Measurements from ENCODE around the gene CLK3.
A peak's percentile ranks its signal among the peaks of the same experiment; 100 is the strongest.
"Not testable (repeated sequence)": the region's sequence is repeated elsewhere in the genome, so short reads cannot be mapped to it uniquely, and the experiment has no call there.

The CLK3 gene

DNA sequence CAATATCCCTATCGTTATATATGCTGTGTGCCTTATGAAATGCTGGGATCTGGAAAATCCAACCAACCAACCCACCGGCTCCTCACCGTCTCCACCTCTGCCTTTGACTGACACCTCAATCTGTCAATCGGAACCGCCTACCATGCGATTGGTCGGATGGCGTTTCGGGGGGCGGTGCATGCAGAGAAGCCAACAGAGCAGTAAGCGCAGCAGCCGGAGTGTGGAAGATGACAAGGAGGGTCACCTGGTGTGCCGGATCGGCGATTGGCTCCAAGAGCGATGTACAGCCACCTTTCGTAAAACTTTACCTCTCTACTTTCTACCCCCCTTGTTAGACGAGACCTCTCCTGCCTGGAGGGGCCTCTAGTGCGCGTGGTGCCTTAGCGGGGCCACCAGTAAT, 6.3 kb downstream of the CLK3 start:
- no peak for DNase-seq

DNA sequence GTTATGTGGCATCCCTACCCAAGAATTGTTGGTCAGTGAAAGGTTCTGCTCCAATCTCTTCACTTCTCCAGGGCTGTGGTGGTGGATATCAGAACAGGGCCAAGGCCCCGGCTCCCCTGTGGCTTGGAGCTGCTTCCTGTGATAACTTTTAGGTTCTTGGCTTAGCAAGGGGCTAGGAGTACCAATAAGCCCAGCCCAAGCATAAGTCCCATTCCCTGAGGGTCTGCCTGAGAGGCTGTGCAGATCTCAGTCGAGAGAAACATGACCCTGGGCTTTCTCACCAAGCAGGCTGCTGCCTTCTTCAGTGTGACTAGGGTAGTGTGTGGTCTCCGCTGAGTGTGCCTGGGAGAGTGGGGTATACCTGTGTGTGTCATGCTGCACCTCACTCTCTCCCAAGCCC, 7.1 kb downstream of the CLK3 start:
- DNase-seq: no peak

DNA sequence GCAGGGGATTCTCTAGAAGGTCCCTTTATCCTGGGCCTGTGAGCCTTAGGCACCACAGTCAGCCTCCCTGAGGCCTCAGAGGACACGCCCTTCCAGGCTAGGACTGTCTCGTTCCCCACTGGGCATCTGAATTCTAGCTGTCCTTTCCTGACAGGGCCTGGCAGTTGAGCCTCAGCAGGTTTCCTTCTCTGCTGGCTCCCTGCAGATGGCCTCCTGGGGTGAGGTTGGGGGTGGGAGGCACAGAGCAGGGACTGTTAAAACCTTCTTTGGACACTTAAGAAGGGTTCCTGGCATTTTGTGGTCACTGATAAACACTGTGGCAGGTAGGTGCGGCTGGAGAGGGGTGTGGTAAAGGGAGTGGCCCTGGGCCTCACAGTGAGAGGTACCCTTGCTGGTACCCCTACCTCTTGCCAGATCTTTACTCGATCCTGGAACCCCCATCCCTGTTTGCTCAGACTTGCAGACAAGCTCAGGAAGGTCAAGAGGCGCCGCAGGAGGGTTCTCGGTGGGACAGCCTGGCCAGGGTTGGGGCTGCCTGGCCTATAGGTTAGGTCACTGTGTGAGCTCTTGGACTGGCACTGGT, 8.5 kb downstream of the CLK3 start:
- DNase-seq: no peak

DNA sequence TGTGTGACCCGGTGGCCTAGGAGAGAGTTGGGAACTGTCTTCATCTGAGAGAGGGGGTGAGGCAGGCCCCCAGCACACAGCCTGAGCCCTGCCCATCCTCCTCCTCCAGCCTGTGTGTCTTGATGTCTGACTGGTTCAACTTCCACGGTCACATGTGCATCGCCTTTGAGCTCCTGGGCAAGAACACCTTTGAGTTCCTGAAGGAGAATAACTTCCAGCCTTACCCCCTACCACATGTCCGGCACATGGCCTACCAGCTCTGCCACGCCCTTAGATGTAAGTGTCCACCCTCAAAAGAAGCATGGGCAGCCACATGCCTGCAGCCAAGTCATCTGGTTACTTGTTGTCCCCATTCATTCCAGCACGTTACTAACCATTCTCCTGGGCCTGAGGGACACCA, 10.1 kb downstream of the CLK3 start:
- DNase-seq: no peak

DNA sequence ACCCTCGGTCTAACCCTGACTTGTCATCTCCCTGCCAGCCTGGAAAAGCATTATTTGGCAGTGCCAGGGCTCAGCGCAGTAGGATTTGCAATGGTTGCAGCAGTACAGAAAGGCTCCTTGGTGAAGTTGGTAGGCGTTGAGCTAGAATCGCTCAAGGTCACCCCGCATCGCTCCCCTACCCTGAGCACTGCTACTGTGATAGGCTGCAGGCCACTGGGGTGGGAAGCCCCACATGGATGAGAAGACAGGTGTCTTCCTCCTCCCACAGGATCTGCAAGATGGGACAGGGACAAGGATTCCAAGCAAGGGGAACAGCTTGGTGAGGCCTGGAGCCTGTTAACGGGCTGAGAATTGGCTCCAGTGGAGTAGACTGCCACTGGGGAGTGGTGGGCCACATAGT, 10.7 kb downstream of the CLK3 start:
- DNase-seq: no peak

DNA sequence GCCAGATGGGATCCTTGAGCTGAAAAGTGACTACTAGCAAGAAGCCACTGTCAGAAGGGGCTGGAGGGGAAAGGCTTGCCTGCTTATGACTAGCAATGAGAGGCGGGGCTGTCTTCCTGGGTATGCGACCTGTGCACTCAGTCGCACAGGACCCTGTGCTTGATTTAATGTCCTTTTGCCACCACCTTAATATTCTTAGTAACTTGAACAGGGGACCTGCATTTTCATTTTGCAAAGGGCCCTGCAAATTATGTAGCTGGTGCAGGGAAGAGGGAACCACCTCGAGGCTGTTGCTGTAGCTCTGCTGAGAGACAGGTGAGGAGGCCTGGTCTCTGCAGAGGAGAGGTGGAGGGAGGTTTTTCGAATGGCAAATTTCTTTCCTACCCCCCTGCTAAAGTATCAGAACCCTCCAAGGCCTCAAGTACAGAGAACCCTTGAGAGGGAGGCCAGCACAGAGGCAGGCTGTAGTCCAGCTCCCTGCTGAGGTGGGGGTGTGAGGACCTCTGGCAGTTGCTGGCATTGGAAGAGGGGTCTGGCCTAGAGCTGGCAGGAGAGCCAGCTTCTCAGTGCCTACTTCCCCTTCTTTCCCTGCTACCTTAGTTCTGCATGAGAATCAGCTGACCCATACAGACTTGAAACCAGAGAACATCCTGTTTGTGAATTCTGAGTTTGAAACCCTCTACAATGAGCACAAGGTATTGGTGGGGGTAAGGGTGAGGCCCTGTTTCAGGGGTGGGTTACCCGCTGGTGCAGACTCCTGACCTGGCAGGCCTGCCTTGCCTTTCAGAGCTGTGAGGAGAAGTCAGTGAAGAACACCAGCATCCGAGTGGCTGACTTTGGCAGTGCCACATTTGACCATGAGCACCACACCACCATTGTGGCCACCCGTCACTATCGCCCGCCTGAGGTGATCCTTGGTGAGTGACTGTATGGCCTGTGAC, 11.4 kb downstream of the CLK3 start:
- DNase-seq: no peak

DNA sequence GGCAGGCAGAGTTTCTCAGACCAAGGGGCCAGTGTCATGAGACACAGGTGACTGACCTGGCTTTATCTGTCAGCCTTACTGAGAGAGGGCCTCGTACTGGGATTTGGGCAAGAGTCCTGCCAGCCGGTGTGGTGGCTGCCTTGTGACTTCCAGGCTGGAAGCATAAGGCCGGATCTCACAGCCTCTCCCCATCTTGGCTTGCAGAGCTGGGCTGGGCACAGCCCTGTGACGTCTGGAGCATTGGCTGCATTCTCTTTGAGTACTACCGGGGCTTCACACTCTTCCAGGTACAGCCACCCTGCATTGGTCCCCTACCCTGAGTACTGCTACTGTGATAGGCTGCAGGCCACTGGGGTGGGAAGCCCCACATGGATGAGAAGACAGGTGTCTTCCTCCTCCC, 12.1 kb downstream of the CLK3 start:
- no peak for DNase-seq

DNA sequence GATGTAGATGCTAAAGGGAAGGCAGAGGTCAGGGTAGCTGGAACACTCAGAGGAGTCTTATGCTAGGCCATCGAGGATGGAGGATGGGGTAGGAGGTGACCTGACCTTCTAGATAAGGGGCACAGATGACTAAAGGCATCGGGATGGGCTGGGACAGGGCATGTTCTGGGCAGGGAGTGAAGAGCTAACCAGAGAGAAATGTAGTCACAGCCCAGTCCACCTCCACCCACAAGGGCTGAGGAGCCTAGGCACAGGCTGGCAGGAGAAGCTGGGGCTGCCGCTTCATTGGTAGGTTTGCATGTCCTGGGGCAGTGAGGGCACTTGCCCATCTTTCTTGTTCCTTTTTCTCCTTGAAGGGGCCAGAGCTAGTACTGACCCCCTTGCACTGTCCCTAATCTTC, 12.6 kb downstream of the CLK3 start:
- no peak for DNase-seq

DNA sequence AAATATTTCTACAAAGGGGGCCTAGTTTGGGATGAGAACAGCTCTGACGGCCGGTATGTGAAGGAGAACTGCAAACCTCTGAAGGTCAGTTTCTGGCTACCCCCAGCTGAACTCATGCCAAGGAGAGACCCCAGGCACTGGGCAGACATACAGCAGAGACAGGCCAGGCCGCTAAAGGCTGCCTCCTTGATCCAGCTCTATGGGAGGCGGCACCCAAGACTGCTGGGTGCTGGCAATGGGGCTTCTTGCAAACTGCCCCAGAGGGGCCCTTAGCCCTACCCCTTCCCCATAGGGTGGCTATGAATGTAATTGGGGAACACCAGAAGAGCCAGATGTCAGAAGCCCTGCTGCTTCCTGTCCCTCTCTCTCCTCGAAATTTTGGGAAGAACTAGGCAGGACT, 13.3 kb downstream of the CLK3 start:
- no peak for DNase-seq

DNA sequence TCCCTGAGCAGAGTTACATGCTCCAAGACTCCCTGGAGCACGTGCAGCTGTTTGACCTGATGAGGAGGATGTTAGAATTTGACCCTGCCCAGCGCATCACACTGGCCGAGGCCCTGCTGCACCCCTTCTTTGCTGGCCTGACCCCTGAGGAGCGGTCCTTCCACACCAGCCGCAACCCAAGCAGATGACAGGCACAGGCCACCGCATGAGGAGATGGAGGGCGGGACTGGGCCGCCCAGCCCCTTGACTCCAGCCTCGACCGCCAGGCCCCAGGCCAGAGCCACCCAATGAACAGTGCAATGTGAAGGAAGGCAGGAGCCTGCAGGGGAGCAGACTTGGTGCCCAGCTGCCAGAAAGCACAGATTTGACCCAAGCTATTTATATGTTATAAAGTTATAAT, 14.1 kb downstream of the CLK3 start:
- not testable (repeated sequence) for DNase-seq

DNA sequence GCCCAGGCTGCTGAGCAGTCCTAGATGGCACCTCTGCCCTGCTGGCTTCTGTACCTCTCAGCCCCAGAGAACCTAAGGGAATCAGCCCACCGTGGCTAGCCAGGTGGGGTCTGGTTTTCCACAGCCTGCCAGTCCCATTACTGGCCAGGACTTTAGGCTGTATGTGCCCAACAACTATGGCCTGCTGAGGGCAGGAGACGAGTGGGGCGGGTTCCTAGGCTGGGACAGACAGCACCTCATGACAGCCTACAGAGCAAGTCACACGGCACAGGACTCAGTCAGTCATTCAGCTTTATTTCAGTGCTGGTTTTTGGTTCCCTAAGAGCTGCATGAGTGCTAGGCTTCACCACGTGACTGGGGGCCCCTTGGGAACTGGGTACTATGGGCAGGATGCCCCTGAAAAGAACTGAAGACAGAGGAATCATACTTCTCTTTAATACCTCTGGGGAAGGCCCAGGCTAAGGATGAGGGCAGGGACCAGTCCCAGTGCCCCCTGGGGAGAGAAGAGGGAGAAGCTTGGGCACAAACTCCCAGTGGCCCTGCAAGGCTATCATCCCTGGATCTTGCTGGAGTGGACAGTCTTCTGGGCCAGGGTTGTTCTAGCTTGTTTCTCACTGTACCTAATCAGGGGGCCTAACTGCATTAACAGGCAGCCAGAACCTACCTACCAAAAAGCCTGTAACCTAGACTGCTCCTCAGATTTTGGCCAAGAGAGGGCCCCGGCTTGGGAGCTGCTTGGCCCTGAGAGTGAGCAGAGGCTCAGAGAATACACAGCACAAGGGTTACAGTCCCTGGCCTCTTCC, 14.8 kb downstream of the CLK3 start:
- no peak for DNase-seq

DNA sequence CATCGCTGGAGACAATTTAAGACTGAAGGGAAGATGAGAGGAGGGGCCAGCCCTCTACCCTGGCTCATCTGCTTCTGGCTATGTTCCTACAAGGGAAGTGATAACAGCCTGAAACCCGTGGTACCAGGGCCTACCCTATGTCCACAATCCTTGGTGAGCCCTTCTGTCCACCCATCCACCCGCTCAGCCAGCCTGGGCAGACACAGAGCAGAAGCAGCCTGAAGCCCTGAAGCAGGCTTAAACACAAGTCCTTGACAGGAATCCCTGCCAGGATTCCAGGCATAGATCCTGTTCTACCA, 15.4 kb downstream of the CLK3 start:
- DNase-seq: no peak

DNA sequence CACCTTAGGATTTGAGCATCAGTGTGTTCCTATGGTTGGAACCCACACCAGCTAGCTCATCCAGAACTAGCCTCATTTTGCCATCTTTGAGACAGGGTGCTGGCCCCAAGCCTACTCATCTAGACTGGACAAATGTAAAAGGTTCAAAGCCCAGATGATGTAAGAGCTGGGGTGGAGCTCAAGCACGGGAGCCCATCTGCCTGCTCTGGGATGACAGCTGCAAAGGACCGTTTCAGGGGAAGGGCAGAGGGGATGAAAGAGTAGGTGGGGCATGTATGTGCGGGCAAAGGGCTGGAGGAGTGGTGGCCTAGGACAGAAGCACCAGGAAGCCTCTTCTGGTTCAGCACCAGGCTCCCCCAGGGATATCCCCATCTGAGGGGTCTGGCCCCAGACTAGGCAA, 15.8 kb downstream of the CLK3 start:
- DNase-seq: no peak

DNA sequence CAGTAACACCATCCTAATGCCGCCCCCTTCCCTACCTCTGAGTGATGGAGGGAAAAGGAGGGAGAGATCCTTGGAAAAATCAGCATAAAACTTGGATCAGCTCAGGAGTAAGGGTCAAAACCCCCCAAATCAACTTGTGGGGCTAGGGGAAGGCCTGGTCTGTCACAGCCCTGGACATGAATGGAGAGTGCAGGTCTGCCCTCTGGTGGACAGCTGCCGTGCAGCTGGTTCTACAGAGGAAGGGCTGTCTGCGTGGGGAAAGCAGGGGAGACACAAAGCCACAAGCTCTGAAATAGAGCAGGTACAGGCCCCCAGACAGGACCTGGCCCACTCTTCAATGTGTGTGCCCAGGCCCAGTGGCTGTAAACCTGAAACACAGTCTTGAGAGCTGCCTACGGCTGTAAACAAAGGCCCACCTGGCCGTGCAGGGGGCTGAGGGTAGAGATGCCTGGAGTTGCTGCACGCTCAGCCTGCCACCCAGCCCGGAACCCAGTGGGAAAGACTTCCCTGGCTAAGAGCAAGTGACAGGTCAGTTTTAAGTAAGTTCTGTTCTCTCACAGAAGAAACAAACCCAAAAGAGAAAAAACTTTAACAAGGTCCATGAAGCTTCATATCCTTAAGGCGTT, 16.4 kb downstream of the CLK3 start:
- peak; percentile 61 for DNase-seq

DNA sequence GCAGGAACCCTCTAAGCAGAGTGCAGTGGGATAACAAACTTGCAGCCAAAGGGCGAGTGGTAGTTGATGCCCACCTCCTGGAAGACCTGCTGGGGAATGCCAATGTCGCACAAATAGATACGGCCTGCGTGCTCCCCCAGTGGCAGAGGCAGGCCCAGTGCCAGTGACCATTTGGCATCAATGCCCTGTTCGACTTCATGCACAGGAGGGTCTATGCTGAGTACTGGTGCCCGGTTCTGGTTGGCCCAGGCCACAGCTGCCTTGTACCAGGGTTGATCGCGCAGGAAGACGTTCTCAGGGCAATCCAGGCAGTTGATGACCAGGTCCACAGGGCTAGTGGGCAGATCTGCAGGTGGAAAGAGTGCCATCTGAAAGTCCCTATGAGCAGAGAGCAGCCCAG, 17.0 kb downstream of the CLK3 start:
- no peak for DNase-seq

DNA sequence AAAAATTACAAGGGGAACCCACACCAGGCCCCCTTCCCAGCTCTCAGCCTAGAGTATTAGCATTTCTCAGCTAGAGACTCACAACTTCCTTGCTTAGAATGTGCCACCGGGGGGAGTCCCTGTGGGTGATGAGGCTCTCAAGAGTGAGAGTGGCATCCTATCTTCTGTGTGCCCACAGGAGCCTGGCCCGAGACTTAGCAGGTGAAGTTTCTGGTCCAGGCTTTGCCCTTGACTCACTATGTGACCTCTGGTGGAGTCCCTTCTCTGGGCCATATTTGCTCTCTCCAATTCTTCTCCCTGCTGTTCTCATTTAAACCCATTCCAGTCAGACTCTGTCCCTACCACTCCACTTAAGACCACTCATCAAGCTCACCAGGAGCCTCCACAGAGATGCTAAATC, 18.1 kb downstream of the CLK3 start:
- DNase-seq: no peak

DNA sequence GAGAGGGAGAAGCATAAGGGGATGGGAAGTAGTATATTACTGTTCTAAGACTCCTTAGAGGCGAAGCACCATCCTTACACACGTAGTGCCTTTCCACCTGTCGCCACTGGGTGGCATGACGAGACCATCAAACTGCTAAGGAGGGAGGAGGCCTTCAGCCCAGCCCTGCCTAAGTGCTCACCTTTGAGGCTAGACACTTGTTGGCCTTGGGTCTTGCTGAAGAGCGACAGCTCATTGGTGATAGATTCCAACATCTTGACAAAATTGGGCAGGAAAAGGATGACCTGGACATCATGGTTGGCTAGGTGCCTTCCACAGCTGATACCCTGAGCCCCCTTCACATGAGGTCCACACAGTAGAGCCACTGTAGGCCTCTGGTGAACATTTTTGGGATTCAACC, 19.6 kb downstream of the CLK3 start:
- DNase-seq: peak; percentile 77

DNA sequence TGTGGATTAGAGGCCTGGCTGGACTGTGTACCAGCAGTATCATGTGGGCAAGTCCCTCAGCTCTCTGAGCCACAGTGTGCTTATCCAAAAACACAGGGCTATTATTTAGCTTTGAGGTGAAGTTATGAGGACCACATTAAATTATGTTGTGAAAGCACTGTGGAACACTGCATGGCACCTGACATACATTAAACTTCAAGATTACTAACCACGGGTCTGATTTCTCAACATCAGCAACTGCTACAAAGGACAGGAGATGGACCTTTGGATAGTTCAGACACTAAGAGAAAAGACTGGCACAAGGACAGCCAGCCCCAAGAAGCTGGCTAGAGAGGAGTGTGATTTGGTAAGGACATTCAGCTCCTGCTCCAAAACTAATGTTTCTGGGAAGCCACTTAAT, 21.3 kb downstream of the CLK3 start:
- DNase-seq: no peak

DNA sequence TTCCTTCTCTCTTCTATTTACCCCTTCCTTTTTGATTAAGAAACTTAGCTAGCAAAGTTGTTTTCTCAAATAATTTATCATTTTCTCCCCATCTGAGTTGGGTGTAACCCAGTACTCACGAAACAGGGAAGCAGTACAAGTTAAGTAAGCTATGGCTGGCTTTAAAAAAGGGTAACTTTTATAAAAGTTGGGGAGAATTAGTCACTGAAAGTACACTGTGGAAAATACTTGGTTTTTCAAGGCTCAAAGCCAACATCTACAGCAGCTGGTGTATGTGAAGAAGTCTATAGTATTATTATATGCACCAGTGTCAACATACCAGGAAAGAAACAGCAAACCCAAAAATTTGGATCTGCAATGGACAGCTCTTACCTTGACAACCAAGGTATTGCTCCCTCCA, 25.5 kb downstream of the CLK3 start:
- DNase-seq: no peak

DNA sequence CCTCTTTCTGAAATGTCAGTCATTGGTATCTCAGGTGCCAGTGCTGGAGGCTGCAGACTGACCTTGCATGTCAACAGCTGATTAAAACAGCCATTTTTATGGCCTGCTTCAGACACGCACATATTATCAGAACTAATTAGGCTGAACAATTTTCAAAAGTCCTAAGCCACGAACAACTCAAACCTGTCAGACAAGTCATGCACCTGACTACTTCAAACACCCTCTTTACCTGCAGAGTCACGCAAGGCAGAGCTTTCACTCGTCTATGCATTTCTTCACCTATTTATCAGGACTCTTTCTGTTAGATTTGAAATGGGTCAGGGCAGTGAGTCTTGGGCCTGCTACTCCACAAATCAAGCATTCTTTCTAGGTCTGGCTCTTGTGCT, 26.7 kb downstream of the CLK3 start:
- no peak for DNase-seq

DNA sequence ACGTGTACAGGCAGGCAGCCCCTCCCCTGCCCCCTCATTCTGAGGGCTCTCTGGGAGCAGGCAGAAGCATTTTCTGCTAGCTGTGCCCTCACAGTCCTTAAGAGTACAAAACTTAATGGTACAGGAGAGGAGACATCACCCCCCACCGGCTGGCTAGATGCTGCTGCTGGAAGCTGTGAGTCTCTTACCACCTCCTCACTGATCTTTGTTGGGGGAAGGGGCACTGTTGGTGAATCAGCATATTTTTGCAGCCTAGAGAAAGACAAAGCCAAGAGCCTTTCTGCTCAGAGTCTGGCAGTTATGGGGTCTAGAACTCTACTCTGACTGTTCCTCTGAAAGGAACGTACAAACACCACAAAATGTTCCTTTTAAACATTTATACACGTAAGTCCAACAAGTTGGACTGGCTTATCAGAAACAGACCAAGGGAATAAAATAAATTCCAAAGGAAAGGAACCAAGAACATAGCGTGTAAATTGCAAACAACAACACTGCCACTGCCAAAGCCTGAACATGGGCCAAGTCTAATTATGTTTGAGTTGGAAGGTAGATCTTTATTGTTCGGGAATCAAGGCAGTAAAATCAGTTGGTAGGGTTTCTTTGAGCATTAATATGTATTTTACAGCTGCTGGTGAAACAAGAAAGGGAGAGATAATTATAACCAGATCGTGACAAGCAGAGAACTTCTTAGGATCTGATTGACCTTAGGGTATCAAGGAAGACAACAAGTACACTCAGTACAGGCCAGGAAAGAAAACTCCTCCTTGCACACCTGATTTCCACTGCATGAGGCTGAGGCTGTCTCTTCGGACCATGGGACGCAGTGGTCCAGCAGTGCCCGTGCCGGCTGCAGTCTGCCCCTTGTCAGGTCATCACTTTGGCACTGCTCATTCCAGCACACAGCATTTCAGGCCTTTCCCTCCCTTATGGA, 27.4 kb downstream of the CLK3 start:
- no peak for DNase-seq

DNA sequence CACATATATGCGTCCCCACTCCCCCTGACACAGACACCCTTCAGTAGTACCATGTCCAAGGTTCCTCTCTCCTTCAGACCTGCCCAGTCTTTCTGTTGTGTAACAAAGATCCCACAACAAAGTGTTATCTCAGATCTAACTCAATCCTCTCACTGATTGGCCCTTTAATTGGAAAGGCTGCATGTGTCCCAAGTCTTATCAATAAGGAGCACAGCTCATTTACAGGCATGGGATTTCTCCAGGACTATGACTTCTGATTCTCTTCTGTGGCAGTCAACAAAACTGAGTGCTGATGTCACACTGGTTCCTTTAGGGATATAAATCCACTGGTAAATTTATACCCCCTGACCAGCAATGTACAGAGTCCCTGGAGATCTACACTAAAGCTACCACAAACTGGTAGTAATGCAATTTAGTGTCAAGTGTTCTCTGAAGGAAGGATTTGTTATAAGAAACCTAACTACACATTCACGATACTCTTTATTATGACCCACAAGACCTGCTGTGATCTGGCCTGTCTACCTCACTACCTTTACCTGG, 28.1 kb downstream of the CLK3 start:
- DNase-seq: no peak

All from activated naive CD4-positive, alpha-beta T cell treated with Interleukin-2 at 50 U/mL for 16 hours (primary cell).